HEK293T (cell line): Measurements from ENCODE around the gene FXYD6.

Experiments
- BHLHE40 ChIP-seq: fragments of 450-650 bp; IDR thresholded peaks from 2 replicates; pipeline ENCODE4 v1.6.1; 2016; ENCODE audit warnings: mild to moderate bottlenecking, moderate library complexity, borderline replicate concordance
- ELF4 ChIP-seq: fragments of 450-650 bp; IDR thresholded peaks from 2 replicates; pipeline ENCODE4 v1.6.1; 2017; ENCODE audit warnings: antibody characterized with exemption
- FOXA1 ChIP-seq: fragments of 450-650 bp; IDR thresholded peaks from 2 replicates; pipeline ENCODE4 v1.6.1; 2016; ENCODE audit warnings: mild to moderate bottlenecking
- FOXK2 ChIP-seq: fragments of 450-650 bp; IDR thresholded peaks from 2 replicates; pipeline ENCODE4 v1.6.1; 2016; ENCODE audit warnings: mild to moderate bottlenecking
- HDGF ChIP-seq: fragments of 450-650 bp; IDR thresholded peaks from 2 replicates; pipeline ENCODE4 v1.6.1; 2017; ENCODE audit warnings: antibody characterized with exemption, borderline replicate concordance
- L3MBTL2 ChIP-seq: fragments of 450-650 bp; conservative IDR thresholded peaks from 2 replicates; pipeline ENCODE4 v1.6.1; 2016; ENCODE audit warnings: mild to moderate bottlenecking
- LEF1 ChIP-seq: fragments of 450-650 bp; IDR thresholded peaks from 2 replicates; pipeline ENCODE4 v1.6.1; 2017; ENCODE audit warnings: mild to moderate bottlenecking, borderline replicate concordance
- NFRKB ChIP-seq: fragments of 450-650 bp; IDR thresholded peaks from 2 replicates; pipeline ENCODE4 v1.6.1; 2016; ENCODE audit warnings: mild to moderate bottlenecking, moderate library complexity
- SP1 ChIP-seq: fragments of 450-650 bp; IDR thresholded peaks from 2 replicates; pipeline ENCODE4 v1.6.1; 2017
- SUZ12 ChIP-seq: fragments of 450-650 bp; IDR thresholded peaks from 2 replicates; pipeline ENCODE4 v1.6.1; 2016; ENCODE audit warnings: mild to moderate bottlenecking
- TARDBP ChIP-seq: fragments of 450-650 bp; IDR thresholded peaks from 2 replicates; pipeline ENCODE4 v1.6.1; 2016
- ZNF384 ChIP-seq: fragments of 450-650 bp; IDR thresholded peaks from 2 replicates; pipeline ENCODE4 v1.6.1; 2016

DNA sequence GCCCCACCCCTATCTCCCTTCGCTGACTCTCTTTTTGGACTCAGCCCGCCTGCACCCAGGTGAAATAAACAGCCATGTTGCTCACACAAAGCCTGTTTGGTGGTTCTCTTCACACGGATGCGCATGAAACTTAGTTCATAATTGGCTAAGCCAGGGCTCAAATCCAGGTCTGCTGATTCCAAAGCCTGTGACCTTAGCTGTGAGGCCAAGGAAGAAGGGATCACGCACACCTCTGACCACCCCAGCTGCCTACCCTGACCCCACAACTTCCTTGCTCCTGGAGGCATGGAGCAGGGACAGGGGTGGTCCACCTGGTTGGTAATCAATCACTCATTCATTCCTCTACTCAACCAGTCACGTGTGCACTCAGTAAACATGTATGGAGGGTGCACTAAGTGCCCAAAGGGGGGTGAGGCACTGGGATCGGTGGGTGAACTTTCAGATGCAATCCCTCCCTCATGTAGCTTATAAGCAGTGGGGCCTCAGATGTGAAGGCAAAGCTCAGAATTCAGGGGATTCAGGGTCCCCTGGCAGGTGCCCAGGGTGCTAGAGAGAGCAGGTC lies 62.2 kb downstream of the FXYD6 start:
- TF ChIP-seq ELF4 (no peak), SP1 (no peak), BHLHE40 (no peak), L3MBTL2 (no peak), NFRKB (no peak), HDGF (no peak), FOXK2 (no peak), FOXA1 (no peak), TARDBP (no peak), SUZ12 (no peak), ZNF384 (no peak), LEF1 (no peak)
